HEK293 (cell line): Measurements from ENCODE around the gene CASP6.

ENCODE experiments used
- CTCF ChIA-PET: fragments of 350-600 bp; formaldehyde crosslinking; extraction: SDS; loops from one replicate; lab custom pipeline; 2021; ENCODE audit warnings: antibody characterized with exemption; lab: Yijun Ruan, JAX
- POLR2A ChIA-PET: fragments of 300-600 bp; formaldehyde crosslinking; extraction: SDS; loops from one replicate; lab custom pipeline; 2020; ENCODE audit warnings: antibody characterized with exemption, inconsistent platforms; lab: Yijun Ruan, JAX
- H3K27ac ChIP-seq: fragments of 200-500 bp; sonication (Bioruptor generic); 2 replicates; pipeline ENCODE4 v1.5.1; 2014; ENCODE audit warnings: low read depth, low read length, control low read depth, inconsistent platforms; ENCODE audit errors: extremely low read depth
- H3K36me3 ChIP-seq, 2 experiments: fragments of 200-500 bp in 1 of 2; sonication (Bioruptor generic) in 1 of 2; 1 replicate in 1 of 2; 2 replicates in 1 of 2; pipeline ENCODE4 v1.5.1; 2014 to 2017; ENCODE audit warnings: inconsistent platforms in 2 of 2, low read length in 2 of 2; ENCODE audit not compliant: control insufficient read depth in 2 of 2, insufficient read depth in 1 of 2
- H3K4me1 ChIP-seq: fragments of 200-500 bp; sonication (Bioruptor generic); 2 replicates; pipeline ENCODE4 v1.5.1; 2014; ENCODE audit warnings: mild to moderate bottlenecking, low read length, inconsistent platforms; ENCODE audit not compliant: control insufficient read depth, insufficient read depth
- H3K4me3 ChIP-seq: 2 replicates; pipeline ENCODE4 v1.5.1; 2011; ENCODE audit warnings: low read depth, mild to moderate bottlenecking, control low read depth, low read length, moderate library complexity
- H3K9me3 ChIP-seq: fragments of 200-500 bp; sonication (Bioruptor generic); 2 replicates; pipeline ENCODE4 v1.5.1; 2014; ENCODE audit warnings: low read depth, low read length, inconsistent platforms; ENCODE audit not compliant: control insufficient read depth, insufficient read depth
- ATF2 ChIP-seq: fragments of 450-650 bp; formaldehyde crosslinking; IDR thresholded peaks from 2 replicates; pipeline ENCODE4 v1.5.1; 2016; ENCODE audit warnings: missing biosample characterization, missing genetic modification characterization, low read depth
- BCL11A ChIP-seq: fragments of 450-650 bp; formaldehyde crosslinking; IDR thresholded peaks from 2 replicates; pipeline ENCODE4 v1.5.1; 2016; ENCODE audit warnings: low read depth, missing biosample characterization, missing genetic modification characterization
- CTCF ChIP-seq: fragments of 450-650 bp; formaldehyde crosslinking; IDR thresholded peaks from 2 replicates; pipeline ENCODE4 v1.5.1; 2016; ENCODE audit warnings: missing biosample characterization, missing genetic modification characterization
- FEZF1 ChIP-seq: fragments of 450-650 bp; formaldehyde crosslinking; IDR thresholded peaks from 2 replicates; pipeline ENCODE4 v1.5.1; 2016; ENCODE audit warnings: missing biosample characterization, missing genetic modification characterization
- GFI1B ChIP-seq: fragments of 450-650 bp; formaldehyde crosslinking; IDR thresholded peaks from 2 replicates; pipeline ENCODE4 v1.5.1; 2016; ENCODE audit warnings: missing biosample characterization, missing genetic modification characterization
- HIC1 ChIP-seq: fragments of 450-650 bp; formaldehyde crosslinking; IDR thresholded peaks from 2 replicates; pipeline ENCODE4 v1.5.1; 2016; ENCODE audit warnings: missing biosample characterization, missing genetic modification characterization
- KLF9 ChIP-seq: fragments of 450-650 bp; formaldehyde crosslinking; IDR thresholded peaks from 2 replicates; pipeline ENCODE4 v1.5.1; 2016; ENCODE audit warnings: missing biosample characterization, missing genetic modification characterization, low read depth
- OVOL3 ChIP-seq: fragments of 450-650 bp; formaldehyde crosslinking; IDR thresholded peaks from 2 replicates; pipeline ENCODE4 v1.5.1; 2016; ENCODE audit warnings: missing biosample characterization, missing genetic modification characterization
- SP2 ChIP-seq: fragments of 450-650 bp; formaldehyde crosslinking; IDR thresholded peaks from 2 replicates; pipeline ENCODE4 v1.5.1; 2016; ENCODE audit warnings: missing biosample characterization, missing genetic modification characterization
- ZBTB7A ChIP-seq: fragments of 450-650 bp; formaldehyde crosslinking; IDR thresholded peaks from 2 replicates; pipeline ENCODE4 v1.5.1; 2016; ENCODE audit warnings: low read depth, missing biosample characterization, missing genetic modification characterization
- ZNF112 ChIP-seq: fragments of 450-650 bp; formaldehyde crosslinking; IDR thresholded peaks from 2 replicates; pipeline ENCODE4 v1.5.0; 2017; ENCODE audit warnings: missing biosample characterization, missing genetic modification characterization
- ZNF114 ChIP-seq: fragments of 450-650 bp; formaldehyde crosslinking; IDR thresholded peaks from 2 replicates; pipeline ENCODE4 v1.5.0; 2017; ENCODE audit warnings: missing biosample characterization, missing genetic modification characterization
- ZNF138 ChIP-seq: fragments of 450-650 bp; formaldehyde crosslinking; IDR thresholded peaks from 2 replicates; pipeline ENCODE4 v1.5.1; 2016; ENCODE audit warnings: missing biosample characterization, missing genetic modification characterization, borderline replicate concordance
- ZNF174 ChIP-seq: fragments of 450-650 bp; formaldehyde crosslinking; IDR thresholded peaks from 2 replicates; pipeline ENCODE4 v1.5.0; 2017; ENCODE audit warnings: missing biosample characterization, mild to moderate bottlenecking, missing genetic modification characterization
- ZNF26 ChIP-seq: fragments of 450-650 bp; formaldehyde crosslinking; IDR thresholded peaks from 2 replicates; pipeline ENCODE4 v1.5.1; 2016; ENCODE audit warnings: missing biosample characterization, missing genetic modification characterization
- ZNF274 ChIP-seq, 2 experiments: fragments of 200-500 bp in 1 of 2; fragments of 450-650 bp in 1 of 2; sonication (Bioruptor generic) in 1 of 2; formaldehyde crosslinking in 1 of 2; IDR thresholded peaks; 2 replicates each; pipeline versions ENCODE4 v1.5.1 to v1.6.1; 2014 to 2016; ENCODE audit warnings: borderline replicate concordance in 1 of 2, inconsistent platforms in 1 of 2, low read length in 1 of 2, missing biosample characterization in 1 of 2, missing genetic modification characterization in 1 of 2
- ZNF280C ChIP-seq: fragments of 450-650 bp; formaldehyde crosslinking; IDR thresholded peaks from 2 replicates; pipeline ENCODE4 v1.5.1; 2016; ENCODE audit warnings: missing biosample characterization, missing genetic modification characterization
- ZNF302 ChIP-seq: fragments of 450-650 bp; formaldehyde crosslinking; IDR thresholded peaks from 2 replicates; pipeline ENCODE4 v1.5.1; 2016; ENCODE audit warnings: missing biosample characterization, missing genetic modification characterization, low read depth
- ZNF311 ChIP-seq: fragments of 450-650 bp; formaldehyde crosslinking; IDR thresholded peaks from 2 replicates; pipeline ENCODE4 v1.5.1; 2017; ENCODE audit warnings: missing biosample characterization, missing genetic modification characterization, borderline replicate concordance
- ZNF324 ChIP-seq: fragments of 450-650 bp; formaldehyde crosslinking; IDR thresholded peaks from 2 replicates; pipeline ENCODE4 v1.5.1; 2016; ENCODE audit warnings: missing biosample characterization, missing genetic modification characterization
- ZNF596 ChIP-seq: fragments of 450-650 bp; IDR thresholded peaks from 2 replicates; pipeline ENCODE4 v1.5.0; 2018; ENCODE audit warnings: missing biosample characterization, mild to moderate bottlenecking, missing genetic modification characterization, moderate library complexity
- ZNF623 ChIP-seq: fragments of 450-650 bp; formaldehyde crosslinking; IDR thresholded peaks from 2 replicates; pipeline ENCODE4 v1.5.1; 2016; ENCODE audit warnings: missing biosample characterization, missing genetic modification characterization
- ZNF624 ChIP-seq: fragments of 450-650 bp; formaldehyde crosslinking; IDR thresholded peaks from 2 replicates; pipeline ENCODE4 v1.5.1; 2017; ENCODE audit warnings: missing biosample characterization, missing genetic modification characterization
- ZNF777 ChIP-seq: fragments of 450-650 bp; formaldehyde crosslinking; IDR thresholded peaks from 2 replicates; pipeline ENCODE4 v1.5.1; 2017; ENCODE audit warnings: missing biosample characterization, missing genetic modification characterization, borderline replicate concordance

The CASP6 gene

GRCh38 chr4:109752525-109752924 lies 49.3 kb upstream of the CASP6 start (continued):
- no peak for TF ChIP-seq SP2 (tag by site-specific recombination)
- TF ChIP-seq ZNF26 (tag by site-specific recombination): no peak
- no peak for TF ChIP-seq CTCF (tag by site-specific recombination)
- no peak for TF ChIP-seq ZNF112 (tag by site-specific recombination)
- no peak for TF ChIP-seq ZNF777 (tag by site-specific recombination)
- no peak for TF ChIP-seq KLF9 (tag by site-specific recombination)

- CTCF ChIA-PET: no interaction called here
- Histone ChIP-seq H3K9me3 (no peaks in the 10 kb centered on the region), H3K36me3 (no peaks in the 10 kb centered on the region), H3K27ac (no peak overlapping the region)
- TF ChIP-seq ZNF596 (no peak), HIC1 (tag by site-specific recombination) (no peak), ZNF138 (tag by site-specific recombination) (no peak)
- TF ChIP-seq, all 188 proteins: peak for 0
- POLR2A ChIA-PET: no interaction called here
- Histone ChIP-seq H3K4me1 (no peaks in the 10 kb centered on the region), H3K4me3 (no peak overlapping the region)
Measured at GRCh38 chr4:109751852-109752251, 48.6 kb upstream of the CASP6 start.

- CTCF ChIA-PET: interaction anchor here (0.8 kb wide), 1 partner anchor 52 kb away, joined by 3 read pairs; no protein-coding TSS in a partner anchor
- TF ChIP-seq ZNF274 (IDR thresholded peaks at IDR 0.05; ENCODE audit: low read length): no peak
- TF ChIP-seq ZNF274 (tag by site-specific recombination; IDR thresholded peaks at IDR 0.05; ENCODE audit: borderline replicate concordance): no peak
- TF ChIP-seq ZNF114 (tag by site-specific recombination): no peak
- no peak for TF ChIP-seq ZNF280C
- TF ChIP-seq ZNF624: no peak
- no peak for TF ChIP-seq ATF2 (tag by site-specific recombination)
- TF ChIP-seq OVOL3 (tag by site-specific recombination): no peak
- no peak for TF ChIP-seq ZNF324 (tag by site-specific recombination)
- no peak for TF ChIP-seq ZBTB7A (tag by site-specific recombination)
- no peak for TF ChIP-seq ZNF302
- no peak for TF ChIP-seq ZNF174 (tag by site-specific recombination)
- TF ChIP-seq GFI1B (tag by site-specific recombination): no peak
- no peak for TF ChIP-seq ZNF311 (tag by site-specific recombination)
- TF ChIP-seq FEZF1 (tag by site-specific recombination): no peak
- TF ChIP-seq BCL11A (tag by site-specific recombination): no peak
- no peak for TF ChIP-seq ZNF777 (tag by site-specific recombination)
- no peak for TF ChIP-seq ZNF623 (tag by site-specific recombination)
Measured at GRCh38 chr4:109750652-109751244, 47.5 kb upstream of the CASP6 start.

More at GRCh38 chr4:109750652-109751244, 47.5 kb upstream of the CASP6 start:
- Histone ChIP-seq H3K9me3 (no peaks in the 10 kb centered on the region), H3K36me3 (no peaks in the 10 kb centered on the region), H3K4me3 (no peak overlapping the region), H3K4me1 (no peaks in the 10 kb centered on the region), H3K27ac (no peak overlapping the region)
- POLR2A ChIA-PET: no interaction called here
